D341Med (cell line): Measurements from ENCODE around the gene ZFYVE1.
A peak's percentile ranks its signal among the peaks of the same experiment; 100 is the strongest.
"Not testable (repeated sequence)": the region's sequence is repeated elsewhere in the genome, so short reads cannot be mapped to it uniquely, and the experiment has no call there.

Experiments used
- DNase-seq: peaks from one replicate; pipeline ENCODE4 v3.0.0; 2012; ENCODE audit warnings: low spot score

ZFYVE1 gene, protein sequence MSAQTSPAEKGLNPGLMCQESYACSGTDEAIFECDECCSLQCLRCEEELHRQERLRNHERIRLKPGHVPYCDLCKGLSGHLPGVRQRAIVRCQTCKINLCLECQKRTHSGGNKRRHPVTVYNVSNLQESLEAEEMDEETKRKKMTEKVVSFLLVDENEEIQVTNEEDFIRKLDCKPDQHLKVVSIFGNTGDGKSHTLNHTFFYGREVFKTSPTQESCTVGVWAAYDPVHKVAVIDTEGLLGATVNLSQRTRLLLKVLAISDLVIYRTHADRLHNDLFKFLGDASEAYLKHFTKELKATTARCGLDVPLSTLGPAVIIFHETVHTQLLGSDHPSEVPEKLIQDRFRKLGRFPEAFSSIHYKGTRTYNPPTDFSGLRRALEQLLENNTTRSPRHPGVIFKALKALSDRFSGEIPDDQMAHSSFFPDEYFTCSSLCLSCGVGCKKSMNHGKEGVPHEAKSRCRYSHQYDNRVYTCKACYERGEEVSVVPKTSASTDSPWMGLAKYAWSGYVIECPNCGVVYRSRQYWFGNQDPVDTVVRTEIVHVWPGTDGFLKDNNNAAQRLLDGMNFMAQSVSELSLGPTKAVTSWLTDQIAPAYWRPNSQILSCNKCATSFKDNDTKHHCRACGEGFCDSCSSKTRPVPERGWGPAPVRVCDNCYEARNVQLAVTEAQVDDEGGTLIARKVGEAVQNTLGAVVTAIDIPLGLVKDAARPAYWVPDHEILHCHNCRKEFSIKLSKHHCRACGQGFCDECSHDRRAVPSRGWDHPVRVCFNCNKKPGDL

GRCh38 chr14:73026845-73027542 lies at the start of gene ZFYVE1:
TSS of gene ZFYVE1 (minus strand) at chr14:73027106. CDS start at chr14:73024508, 2,598 bp downstream.
- peak; percentile 95 for DNase-seq

- DNase-seq = no peak
These were observed 42.7 kb upstream of the ZFYVE1 start for GRCh38 chr14:73069585-73069984.

DNA sequence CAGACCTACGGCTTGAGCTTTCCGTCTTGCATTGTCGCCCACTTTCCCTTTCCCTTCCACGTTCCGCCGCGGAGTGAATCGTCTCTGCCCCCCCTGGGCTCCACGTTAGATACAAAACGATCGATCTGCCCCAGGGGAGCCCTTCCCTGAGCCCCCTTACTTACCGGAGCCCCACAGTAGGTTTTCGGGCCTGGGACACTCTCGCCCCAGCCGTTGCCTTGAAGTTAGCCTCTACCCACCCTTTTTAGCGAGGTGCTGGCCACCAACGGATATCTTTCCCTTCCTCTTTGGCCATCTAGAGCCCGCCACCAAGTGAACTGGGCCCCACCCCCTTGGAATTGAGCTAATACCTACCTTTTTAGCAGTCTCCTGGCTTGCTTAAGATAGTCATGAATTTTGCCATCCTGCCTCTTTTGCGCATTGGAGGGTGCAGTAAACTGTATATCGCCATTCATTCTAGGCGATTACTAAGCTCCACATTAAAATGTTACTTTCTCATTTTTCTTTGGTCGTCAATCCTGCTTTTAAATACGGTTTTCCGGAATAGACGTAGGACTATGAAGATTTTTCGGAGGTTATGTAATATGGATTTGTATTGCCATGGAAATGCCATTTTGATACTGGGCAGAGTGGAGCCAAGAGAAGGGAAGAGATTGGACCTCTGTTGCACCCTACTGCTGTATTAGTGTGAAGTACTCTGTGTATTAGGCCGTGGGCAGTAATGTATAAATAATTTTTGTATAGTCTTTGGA lies 32.2 kb upstream of the ZFYVE1 start:
- DNase-seq = peak; percentile 39

GRCh38 chr14:73058224-73058921 lies 31.5 kb upstream of the ZFYVE1 start, which contains the start of gene RBM25:
TSS of gene RBM25 (plus strand) at chr14:73058534. CDS start at chr14:73071642, 13,108 bp downstream.
- DNase-seq = peak; percentile 96

- DNase-seq = no peak
These were observed 31.0 kb upstream of the ZFYVE1 start for GRCh38 chr14:73057944-73058223.

- DNase-seq = no peak
These were observed 28.3 kb upstream of the ZFYVE1 start for GRCh38 chr14:73055251-73055650.

DNA sequence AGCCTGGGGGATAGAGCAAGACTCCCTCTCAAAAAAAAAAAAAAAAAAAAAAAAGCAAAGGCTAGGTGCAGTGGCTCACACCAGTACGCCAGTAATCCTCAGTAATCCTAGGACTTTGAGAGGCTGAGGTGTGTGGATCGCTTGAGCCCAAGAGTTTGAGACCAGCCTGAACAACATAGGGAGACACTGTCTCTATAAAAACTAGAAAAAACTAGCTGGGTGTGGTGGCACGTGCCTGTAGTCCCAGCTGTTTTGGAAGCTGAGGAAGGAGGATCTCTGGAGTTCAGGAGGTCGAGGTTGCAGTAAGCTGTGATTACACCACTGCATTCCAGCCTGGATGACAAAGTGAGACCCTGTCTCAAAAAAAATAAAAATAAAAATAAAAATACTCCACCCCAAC lies 22.5 kb upstream of the ZFYVE1 start:
- DNase-seq = no peak

DNA sequence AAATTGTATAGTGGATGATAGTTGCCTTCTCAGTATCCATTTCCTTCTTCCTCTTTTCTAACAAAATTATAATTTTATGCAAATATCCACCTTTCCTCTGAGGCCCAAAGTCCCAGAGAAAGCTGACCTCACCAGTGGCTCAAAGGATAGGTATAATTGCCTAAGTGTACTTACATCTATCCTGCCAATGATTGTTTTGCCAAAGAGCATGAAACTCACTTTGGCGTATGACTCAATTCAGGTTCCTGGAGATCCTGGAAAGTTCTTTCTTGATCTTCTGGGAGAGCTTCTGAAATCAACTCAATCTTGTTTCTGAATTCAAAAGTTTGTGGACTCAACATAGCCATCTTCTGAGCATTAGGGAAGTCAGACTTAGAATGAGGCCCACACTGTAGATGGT lies 20.9 kb upstream of the ZFYVE1 start:
- DNase-seq = no peak

DNA sequence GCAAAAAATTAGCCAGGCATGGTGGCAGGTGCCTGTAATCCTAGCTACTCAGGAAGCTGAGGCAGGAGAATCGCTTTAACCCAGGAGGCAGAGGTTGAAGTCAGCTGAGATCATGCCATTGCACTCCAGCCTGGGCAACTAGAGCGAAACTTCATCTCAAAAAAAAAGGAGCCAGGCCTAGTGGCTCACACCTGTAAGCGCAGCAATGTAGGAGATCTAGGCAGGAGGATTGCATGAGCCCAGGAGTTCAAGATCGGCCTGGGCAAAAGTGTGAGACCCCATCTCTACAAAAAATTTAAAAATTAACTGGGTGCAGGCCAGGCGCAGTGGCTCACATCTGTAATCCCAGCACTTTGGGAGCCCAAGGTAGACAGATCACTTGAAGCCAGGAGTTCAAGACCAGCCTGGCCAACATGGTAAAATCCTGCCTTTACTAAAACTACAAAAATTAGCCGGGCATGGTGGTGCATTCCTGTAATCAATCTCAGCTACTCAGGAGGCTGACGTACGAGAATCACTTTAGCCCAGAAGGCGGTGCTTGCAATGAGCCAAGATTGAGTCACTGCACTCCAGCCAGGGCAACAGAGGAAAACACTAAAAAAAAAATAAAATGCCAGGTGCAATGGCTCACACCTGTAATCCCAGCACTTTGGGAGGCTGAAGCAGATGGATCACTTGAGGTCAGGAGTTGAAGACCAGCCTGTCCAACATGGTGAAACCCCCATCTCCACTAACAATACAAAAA lies 10.0 kb upstream of the ZFYVE1 start:
- not testable (repeated sequence) for DNase-seq

- no peak for DNase-seq
These were observed 1.1 kb upstream of the ZFYVE1 start for GRCh38 chr14:73027984-73028383.

GRCh38 chr14:73027546-73027945 lies 640 bp upstream of the ZFYVE1 start:
- no peak for DNase-seq

GRCh38 chr14:73026243-73026844 lies 562 bp downstream of the ZFYVE1 start:
- no peak for DNase-seq

DNA sequence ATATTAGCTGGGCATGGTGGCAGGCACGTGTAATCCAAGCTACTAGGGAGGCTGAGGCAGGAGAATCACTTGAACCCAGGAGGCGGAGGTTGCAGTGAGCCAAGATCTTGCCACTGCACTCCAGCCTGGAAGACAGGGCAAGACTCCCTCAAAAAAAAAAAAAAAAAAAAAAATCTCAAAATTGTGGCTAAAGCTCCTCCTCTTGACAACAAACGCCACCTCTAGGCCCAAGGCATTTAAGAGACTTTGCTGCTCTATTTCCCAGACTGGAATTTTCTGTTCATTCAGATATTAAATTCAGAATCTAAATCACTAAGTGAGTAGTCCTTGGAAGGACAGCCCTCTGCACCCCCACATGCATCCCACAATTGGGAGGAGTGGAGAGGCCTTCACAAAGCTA lies 1.4 kb downstream of the ZFYVE1 start:
- no peak for DNase-seq

DNA sequence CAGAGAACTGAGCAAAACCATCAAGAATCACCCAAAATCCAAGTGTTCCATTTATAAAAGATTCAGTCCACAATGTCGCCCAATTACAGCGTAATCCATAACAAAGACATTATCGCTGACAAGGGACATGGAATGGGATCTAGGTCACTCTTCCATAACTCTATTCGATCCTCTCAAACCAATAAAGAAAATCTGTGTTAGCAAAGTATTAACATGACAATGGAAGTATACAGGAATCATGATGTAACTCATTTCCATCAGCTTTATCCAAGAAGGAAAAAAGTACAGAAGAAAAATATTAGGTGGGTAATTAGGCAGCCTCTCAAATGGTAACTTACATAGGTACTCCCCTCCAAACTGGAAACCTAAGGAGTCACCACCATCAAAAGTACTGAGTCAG lies 4.9 kb downstream of the ZFYVE1 start:
- DNase-seq = no peak

DNA sequence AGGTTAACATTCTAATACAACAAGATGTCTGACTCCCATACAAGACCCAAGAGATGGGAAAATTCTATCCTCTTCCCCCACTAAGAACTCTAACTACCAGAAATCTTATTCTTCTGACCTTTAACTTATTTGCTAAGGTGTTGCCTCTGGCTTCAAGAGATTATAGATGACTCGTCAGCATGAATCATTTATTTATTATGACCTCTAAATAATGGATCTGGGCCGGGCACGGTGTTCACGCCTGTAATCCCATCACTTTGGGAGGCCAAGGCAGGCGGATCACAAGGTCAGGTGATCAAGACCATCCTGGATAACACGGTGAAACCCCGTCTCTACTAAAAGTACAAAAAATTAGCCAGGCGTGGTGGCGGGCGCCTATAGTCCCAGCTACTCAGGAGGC lies 10.9 kb downstream of the ZFYVE1 start:
- DNase-seq = not testable (repeated sequence)

- not testable (repeated sequence) for DNase-seq
These were observed 11.4 kb downstream of the ZFYVE1 start for GRCh38 chr14:73015552-73015951.

GRCh38 chr14:73014105-73014504 lies 12.8 kb downstream of the ZFYVE1 start:
- no peak for DNase-seq

DNA sequence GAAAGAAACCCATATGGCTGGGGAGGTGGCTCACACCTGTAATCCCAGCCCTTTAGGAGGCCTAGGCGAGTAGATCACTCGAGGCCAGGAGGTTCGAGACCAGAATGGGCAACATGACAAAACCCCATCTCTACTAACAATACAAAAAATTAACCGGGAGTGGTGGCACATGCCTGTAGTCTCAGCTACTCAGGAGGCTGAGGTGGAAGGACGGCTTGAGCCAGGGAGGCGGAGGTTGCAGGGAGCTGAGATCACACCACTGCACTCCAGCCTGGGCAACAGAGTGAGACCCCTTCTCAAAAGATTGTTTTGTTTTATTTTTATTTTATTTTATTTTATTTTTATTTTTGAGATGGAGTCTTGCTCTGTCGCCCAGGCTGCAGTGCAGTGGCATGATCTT lies 15.7 kb downstream of the ZFYVE1 start:
- not testable (repeated sequence) for DNase-seq

GRCh38 chr14:73008501-73008900 lies 18.4 kb downstream of the ZFYVE1 start:
- DNase-seq = no peak

DNA sequence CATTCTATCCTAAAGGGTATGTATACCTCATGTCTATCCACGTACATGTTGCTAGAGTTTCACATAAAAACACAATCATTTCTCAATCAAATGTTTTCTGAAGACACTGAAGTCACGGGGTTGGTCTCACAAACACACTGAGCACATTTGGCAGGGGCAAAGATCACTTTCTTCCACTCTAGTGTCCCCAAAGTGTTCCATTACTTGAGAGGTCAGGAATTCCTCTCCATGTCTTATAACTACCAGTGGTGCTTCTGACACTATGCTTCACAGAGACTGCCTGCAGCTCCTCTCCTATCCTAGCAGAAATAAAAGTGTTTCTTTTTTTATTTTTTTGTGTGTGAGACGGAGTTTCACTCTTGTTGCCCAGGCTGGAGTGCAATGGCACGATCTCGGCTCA lies 19.1 kb downstream of the ZFYVE1 start:
- DNase-seq = no peak
